HepG2 (cell line): ENCODE measurements around the gene THADA. TPM values are rescaled to one million over a fixed set of nuclear protein-coding genes. Genes with fewer than 3 reads are reported as not detected.

Source experiments
- ATAC-seq: fragments of 200-7000 bp; cut with Tn5 transposase; 3 replicates; pipeline ENCODE4 v1.9.1; 2020; ENCODE audit warnings: mild to moderate bottlenecking, moderate library complexity
- BruUV-seq: library from RNA; stranded (reverse); fragments of 400-500 nt; replicated peaks from 2 replicates; lab custom pipeline; 2021; lab: Mats Ljungman, UMichigan
- CTCF ChIA-PET: fragments of 300-600 bp; formaldehyde crosslinking; extraction: SDS; loops from one replicate; lab custom pipeline; 2021; ENCODE audit warnings: low total read pairs, inconsistent platforms, low intra/inter-chr PET ratio; lab: Yijun Ruan, JAX
- POLR2A ChIA-PET: fragments of 350-600 bp; sonication (Branson Sonifier 250); formaldehyde crosslinking; loops from one replicate; lab custom pipeline; 2020; ENCODE audit warnings: antibody characterized with exemption, inconsistent platforms; lab: Yijun Ruan, JAX
- DNase-seq: peaks from one replicate; pipeline ENCODE4 v3.0.0-alpha.2; 2015; ENCODE audit warnings: low spot score
- FAIRE-seq: peaks from 3 replicates; lab custom pipeline; 2011; peaks lifted over from hg19 to GRCh38; lab: Jason Lieb, UNC
- H2AFZ ChIP-seq: one replicate; pipeline ENCODE4 v1.6.1; 2011; ENCODE audit warnings: low read length, inconsistent platforms
- H3K27ac ChIP-seq: fragments of 300-600 bp; 3 replicates; pipeline ENCODE4 v1.8.0; 2011; ENCODE audit warnings: mixed run types, mild to moderate bottlenecking, mixed read lengths, low read length, inconsistent platforms; ENCODE audit not compliant: insufficient read depth; ENCODE audit errors: extremely low read length
- H3K27me3 ChIP-seq, 2 experiments: fragments of 200-600 bp in 1 of 2; 2 replicates in 1 of 2; 3 replicates in 1 of 2; pipeline versions ENCODE4 v1.6.0 to v1.8.0; 2011; ENCODE audit warnings: low read length in 2 of 2, mild to moderate bottlenecking in 2 of 2, moderate library complexity in 2 of 2, inconsistent platforms in 1 of 2; ENCODE audit not compliant: insufficient read depth in 2 of 2, control insufficient read depth in 1 of 2
- H3K36me3 ChIP-seq, 2 experiments: fragments of 200-600 bp in 1 of 2; replicated peaks in 1 of 2; 2 replicates in 1 of 2; 3 replicates in 1 of 2; pipeline versions ENCODE4 v1.5.1 to v1.8.0; 2011; ENCODE audit warnings: low read length in 2 of 2, inconsistent platforms in 1 of 2; ENCODE audit not compliant: insufficient read depth in 2 of 2, control insufficient read depth in 1 of 2
- H3K4me1 ChIP-seq: 2 replicates; pipeline ENCODE4 v1.5.1; 2012; ENCODE audit warnings: low read length, inconsistent platforms; ENCODE audit not compliant: insufficient read depth
- H3K4me2 ChIP-seq: 2 replicates; pipeline ENCODE4 v1.6.0; 2011; ENCODE audit warnings: low read depth, low read length, inconsistent platforms
- H3K4me3 ChIP-seq, 3 experiments: fragments of 200-600 bp in 1 of 3; sonication (generic), shearing (Covaris generic) in 1 of 3; replicated peaks in 1 of 3; 2 replicates each; pipeline ENCODE4 v1.5.1; 2011 to 2016; ENCODE audit warnings: low read length in 3 of 3, inconsistent platforms in 2 of 3, low read depth in 2 of 3, mild to moderate bottlenecking in 2 of 3, control low read depth in 1 of 3, mixed read lengths in 1 of 3; ENCODE audit not compliant: insufficient read depth in 1 of 3
- H3K79me2 ChIP-seq: one replicate; pipeline ENCODE4 v1.6.1; 2011; ENCODE audit warnings: low read length, inconsistent platforms; ENCODE audit not compliant: insufficient read depth
- H3K9ac ChIP-seq: 2 replicates; pipeline ENCODE4 v1.6.0; 2011; ENCODE audit warnings: mild to moderate bottlenecking, low read depth, low read length, inconsistent platforms; ENCODE audit not compliant: insufficient read depth
- H3K9me3 ChIP-seq: 2 replicates; pipeline ENCODE4 v1.5.1; 2012; ENCODE audit warnings: mild to moderate bottlenecking, low read length
- H4K20me1 ChIP-seq: 2 replicates; pipeline ENCODE4 v1.6.0; 2011; ENCODE audit warnings: inconsistent platforms, mild to moderate bottlenecking, low read length, moderate library complexity; ENCODE audit not compliant: insufficient read depth
- ASH2L ChIP-seq: fragments of 300-600, 200-600 bp; sonication (generic); IDR thresholded peaks from 2 replicates; pipeline ENCODE4 v1.7.0; 2017; ENCODE audit warnings: low read depth, mild to moderate bottlenecking, moderate library complexity, mixed read lengths, low read length; ENCODE audit not compliant: insufficient read length
- DMTF1 ChIP-seq: sonication (generic); formaldehyde crosslinking; IDR thresholded peaks from 2 replicates; pipeline ENCODE4 v1.4.0; 2020; ENCODE audit warnings: mild to moderate bottlenecking, missing genetic modification reagents
- EP300 ChIP-seq, 3 experiments: sonication (generic) in 1 of 3; formaldehyde crosslinking in 1 of 3; IDR thresholded peaks; 2 replicates each; pipeline versions ENCODE4 v1.5.1 to v1.6.1; 2011 to 2020; ENCODE audit warnings: low read depth in 2 of 3, low read length in 2 of 3, borderline replicate concordance in 1 of 3, improper control_type of control experiment in 1 of 3, mild to moderate bottlenecking in 1 of 3, missing genetic modification reagents in 1 of 3, moderate library complexity in 1 of 3
- PHF20 ChIP-seq: sonication (generic); formaldehyde crosslinking; IDR thresholded peaks from 2 replicates; pipeline ENCODE4 v1.5.0; 2020; ENCODE audit warnings: mild to moderate bottlenecking, missing genetic modification reagents
- PHF21A ChIP-seq: sonication (generic); formaldehyde crosslinking; IDR thresholded peaks from 2 replicates; pipeline ENCODE4 v1.5.0; 2020; ENCODE audit warnings: mild to moderate bottlenecking, missing genetic modification reagents
- REL ChIP-seq: sonication (generic); formaldehyde crosslinking; conservative IDR thresholded peaks from 2 replicates; pipeline ENCODE4 v1.8.0; 2022; ENCODE audit warnings: mild to moderate bottlenecking, missing genetic modification reagents, moderate library complexity
- REXO4 ChIP-seq: sonication (generic); formaldehyde crosslinking; IDR thresholded peaks from 2 replicates; pipeline ENCODE4 v1.8.0; 2022; ENCODE audit warnings: missing genetic modification reagents, mild to moderate bottlenecking, borderline replicate concordance
- RXRA ChIP-seq: sonication (generic); formaldehyde crosslinking; IDR thresholded peaks from 2 replicates; pipeline ENCODE4 v1.5.1; 2020; ENCODE audit warnings: missing genetic modification reagents
- SP4 ChIP-seq: sonication (generic); formaldehyde crosslinking; IDR thresholded peaks from 2 replicates; pipeline ENCODE4 v1.8.1; 2023; ENCODE audit warnings: mild to moderate bottlenecking, missing genetic modification reagents
- TAF15 ChIP-seq: fragments of 200-400 bp; formaldehyde crosslinking; IDR thresholded peaks from one replicate; pipeline ENCODE4 v1.6.1; 2018; ENCODE audit warnings: mild to moderate bottlenecking, low read depth, low read length; ENCODE audit not compliant: poor library complexity, severe bottlenecking
- TFDP1 ChIP-seq: IDR thresholded peaks from 2 replicates; pipeline ENCODE4 v1.6.1; 2016; ENCODE audit warnings: missing compliant biosample characterization, missing genetic modification reagents, borderline replicate concordance
- TFDP2 ChIP-seq: sonication (generic); formaldehyde crosslinking; IDR thresholded peaks from 2 replicates; pipeline ENCODE4 v1.4.0; 2020; ENCODE audit warnings: missing genetic modification reagents
- ZFY ChIP-seq: sonication (generic); formaldehyde crosslinking; IDR thresholded peaks from 2 replicates; pipeline ENCODE4 v1.4.0; 2020; ENCODE audit warnings: missing genetic modification reagents
- ZNF367 ChIP-seq: sonication (generic); formaldehyde crosslinking; IDR thresholded peaks from 2 replicates; pipeline ENCODE4 v1.4.0; 2020; ENCODE audit warnings: missing genetic modification reagents, borderline replicate concordance
- ZNF484 ChIP-seq: sonication (generic); formaldehyde crosslinking; IDR thresholded peaks from 2 replicates; pipeline ENCODE4 v1.5.1; 2020; ENCODE audit warnings: mild to moderate bottlenecking, low read depth, missing genetic modification reagents, borderline replicate concordance
- ZNF704 ChIP-seq: sonication (generic); formaldehyde crosslinking; IDR thresholded peaks from 2 replicates; pipeline ENCODE4 v1.8.1; 2023; ENCODE audit warnings: mild to moderate bottlenecking, inconsistent platforms, moderate library complexity, missing genetic modification reagents, borderline replicate concordance
- WGBS: methylation state at CpG from one replicate; pipeline ENCODE4 v1.1.6; 2017; ENCODE audit warnings: low lambda C conversion rate; 5-methylcytosine and 5-hydroxymethylcytosine counted together
- in situ Hi-C: cut with HindIII; loops from 2 replicates; pipeline ENCODE4 v1.10.0; 2017; ENCODE audit warnings: low pct_unique_long_range_greater_than_20kb; ENCODE audit not compliant: extremely low pct_ligation_motif_present
- intact Hi-C: fragments of 100-400 bp; cut with micrococcal nuclease; formaldehyde crosslinking; loops from one replicate; pipeline ENCODE4 v1.10.0; 2022; ENCODE audit not compliant: unreplicated experiment
- polyA plus RNA-seq, 8 experiments: library from polyadenylated mRNA; depleted of rRNA in 3 of 8; stranded (reverse) in 7 of 8; unstranded in 1 of 8; fragments of >200 nt; fragmentation: Illumina TruSeq in 4 of 8; extraction: Trizol in 4 of 8; gene quantifications; 2 replicates each; pipeline versions ENCODE4 v1.2.1 to v1.2.3, GENCODE V29; 2011 to 2016; ENCODE audit warnings: low read depth in 4 of 8, missing spikeins in 1 of 8, mixed read lengths in 1 of 8; ENCODE audit not compliant: insufficient read depth in 1 of 8
- total RNA-seq, 5 experiments: library from RNA; depleted of rRNA; stranded (reverse); fragments of >200 nt; fragmentation: Illumina TruSeq; extraction: Trizol; gene quantifications; 2 replicates each; pipeline ENCODE4 v1.2.3, GENCODE V29; 2016; ENCODE audit warnings: low read depth in 1 of 5

Gene THADA
- total and polyA plus RNA-seq, 2 of the 13 experiments (the other 11 are each of a cell fraction or from before 2014, with no cell fraction given): 12.7 to 21.7 TPM

- TF ChIP-seq DMTF1 (CRISPR knock-in tag) (no peak), SP4 (no peak)
- TF ChIP-seq, all 625 proteins: peak for 0
Measured at GRCh38 chr2:43408407-43409160, 187.3 kb downstream of the THADA start (continued).

- no peak overlapping the region for H3K4me3 ChIP-seq
- no peaks in the 10 kb centered on the region for H3K9me3 ChIP-seq
- intact Hi-C loops: no loop called here
- in situ Hi-C loops: no loop called here
- peaks cover 38% of the 10 kb centered on the region for H3K4me1 ChIP-seq
- H3K79me2 ChIP-seq: no peaks in the 10 kb centered on the region
- no peak overlapping the region for H2AFZ ChIP-seq
- H3K36me3 ChIP-seq: no peaks in the 10 kb centered on the region
- ChIA-PET CTCF (no interaction called here), POLR2A (interaction anchor here (1.2 to 1.4 kb wide), 2 partner anchors 12 to 19 kb away, joined by 3 read pairs; no protein-coding TSS in a partner anchor)
- 85% methylated on average over 2 of the region's 2 CpGs for WGBS
- no peak overlapping the region for H3K4me2 ChIP-seq
- no peak overlapping the region for H3K27ac ChIP-seq
- ATAC-seq (no peak), DNase-seq (no peak), FAIRE-seq (no peak)
- H3K27me3 ChIP-seq: no peaks in the 10 kb centered on the region
- no TSS peak for BruUV-seq
- no peak overlapping the region for H3K9ac ChIP-seq
- H4K20me1 ChIP-seq: no peaks in the 10 kb centered on the region
- TF ChIP-seq TFDP1 (CRISPR knock-in tag): no peak
- no peak for TF ChIP-seq TAF15
- no peak for TF ChIP-seq PHF21A (CRISPR knock-in tag)
- TF ChIP-seq TFDP2: no peak
- TF ChIP-seq RXRA: no peak
- no peak for TF ChIP-seq PHF20 (CRISPR knock-in tag)
- TF ChIP-seq ASH2L: no peak
- TF ChIP-seq ZNF484 (CRISPR knock-in tag): no peak
- TF ChIP-seq ZFY: no peak
- no peak for TF ChIP-seq REL (CRISPR knock-in tag)
- TF ChIP-seq EP300 (IDR thresholded peaks at IDR 0.05; ENCODE audit: low read depth in 2 of 2, low read length in 2 of 2): no peak
- TF ChIP-seq EP300 (CRISPR knock-in tag; IDR thresholded peaks at IDR 0.05; ENCODE audit: borderline replicate concordance): no peak
- no peak for TF ChIP-seq ZNF367 (CRISPR knock-in tag)
- TF ChIP-seq REXO4 (CRISPR knock-in tag): no peak
- no peak for TF ChIP-seq ZNF704
Measured at GRCh38 chr2:43407935-43408334, 187.9 kb downstream of the THADA start.
